H1 (cell line): ENCODE measurements around the gene MYO1G. TPM values are rescaled to one million over a fixed set of nuclear protein-coding genes. Genes with fewer than 3 reads are reported as not detected.

Experiments
- CEBPB ChIP-seq: IDR thresholded peaks from 2 replicates; pipeline ENCODE4 v1.6.1; 2012; ENCODE audit warnings: low read depth, low read length
- RXRA ChIP-seq: IDR thresholded peaks from 2 replicates; pipeline ENCODE4 v1.6.1; 2011; ENCODE audit warnings: low read depth, mild to moderate bottlenecking, low read length, moderate library complexity; ENCODE audit not compliant: insufficient read depth
- polyA plus RNA-seq, 7 experiments: library from polyadenylated mRNA; depleted of rRNA in 3 of 7; stranded (reverse) in 5 of 7; unstranded in 2 of 7; fragments of >200 nt in 5 of 7; fragments of 200-250 nt in 2 of 7; gene quantifications; 1 replicate in 5 of 7; 2 replicates in 1 of 7; 4 replicates in 1 of 7; pipeline versions ENCODE4 v1.2.1 to v1.2.3, GENCODE V29; 2011 to 2013; ENCODE audit warnings: missing spikeins in 2 of 7, mixed read lengths in 2 of 7
- total RNA-seq: library from RNA; stranded (reverse); fragmentation: NEBNext Ultra II Directional; extraction: Animal tissue kit (Norgen Biotek cat#: 25700); gene quantifications from 2 replicates; pipeline ENCODE4 v1.2.1, GENCODE V29; 2021

MYO1G gene
- total and polyA plus RNA-seq, 2 of the 8 experiments (the other 6 are each of a cell fraction or from before 2014, with no cell fraction given): 0.08 to 0.19 TPM

DNA sequence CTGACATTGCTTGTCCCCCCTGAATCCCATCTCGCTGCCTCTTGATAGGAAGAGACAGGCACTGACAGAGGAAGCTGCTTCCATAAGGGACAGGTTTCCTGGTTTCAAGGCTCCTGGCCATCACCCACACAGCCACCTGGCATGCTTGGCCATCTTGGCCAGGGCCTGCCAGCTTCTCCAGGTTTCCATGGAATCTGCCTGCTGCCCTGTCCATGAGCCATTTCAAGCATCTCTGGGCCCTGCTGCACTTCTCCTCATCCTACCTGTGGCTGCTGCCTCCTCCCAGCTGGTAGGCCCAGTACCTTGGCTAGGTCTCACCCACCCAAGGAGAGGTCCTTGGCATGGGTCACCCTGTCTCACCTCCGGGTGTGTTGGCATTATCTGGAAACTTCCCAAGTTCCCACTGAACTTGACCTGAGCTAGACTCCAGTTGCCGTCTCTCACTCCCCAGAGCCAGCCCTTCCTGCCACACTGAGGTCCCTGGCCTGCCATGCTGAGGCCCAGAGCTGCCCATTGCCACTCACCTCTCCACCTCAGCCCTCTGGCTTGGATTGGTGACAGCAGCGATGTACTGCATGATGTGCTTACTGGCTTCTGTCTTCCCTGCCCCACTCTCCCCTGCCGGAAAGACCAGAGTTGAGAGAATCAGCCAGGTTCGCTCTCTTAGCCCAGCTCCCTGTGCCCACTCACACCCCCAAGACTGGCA is 2.6 kb downstream of the MYO1G start (continued):
- TF ChIP-seq RXRA (no peak), CEBPB (no peak)
